Measurements from ENCODE around the gene KCNMA1.

Gene KCNMA1

GRCh38 chr10:77252380-77253146 lies 385.0 kb downstream of the KCNMA1 start:
- no peak for DNase-seq

GRCh38 chr10:77251297-77252013 lies 386.2 kb downstream of the KCNMA1 start:
- no peak for DNase-seq

GRCh38 chr10:77249901-77250459 lies 387.6 kb downstream of the KCNMA1 start:
- no peak for DNase-seq

GRCh38 chr10:77248104-77248790 lies 389.4 kb downstream of the KCNMA1 start:
- no peak for DNase-seq

GRCh38 chr10:77247031-77247990 lies 390.3 kb downstream of the KCNMA1 start:
- no peak for DNase-seq

GRCh38 chr10:77245953-77246352 lies 391.7 kb downstream of the KCNMA1 start:
- DNase-seq, result no peak

GRCh38 chr10:77244746-77245145 lies 392.9 kb downstream of the KCNMA1 start:
- DNase-seq, result no peak

- no peak for DNase-seq
These were observed 393.3 kb downstream of the KCNMA1 start for GRCh38 chr10:77244286-77244685.

GRCh38 chr10:77241350-77241725 lies 396.3 kb downstream of the KCNMA1 start:
- no peak for DNase-seq

GRCh38 chr10:77240706-77241349 lies 396.8 kb downstream of the KCNMA1 start:
- no peak for DNase-seq

GRCh38 chr10:77240041-77240652 lies 397.5 kb downstream of the KCNMA1 start:
- no peak for DNase-seq

GRCh38 chr10:77237120-77237519 lies 400.5 kb downstream of the KCNMA1 start:
- no peak for DNase-seq

- DNase-seq, result no peak
These were observed 400.9 kb downstream of the KCNMA1 start for GRCh38 chr10:77236700-77237099.

GRCh38 chr10:77236029-77236428 lies 401.6 kb downstream of the KCNMA1 start:
- no peak for DNase-seq

- no peak for DNase-seq
These were observed 403.0 kb downstream of the KCNMA1 start for GRCh38 chr10:77234599-77234998.

- DNase-seq, result no peak
These were observed 404.1 kb downstream of the KCNMA1 start for GRCh38 chr10:77233466-77233865.

- no peak for DNase-seq
These were observed 405.6 kb downstream of the KCNMA1 start for GRCh38 chr10:77231884-77232610.

GRCh38 chr10:77231375-77231774 lies 406.2 kb downstream of the KCNMA1 start:
- DNase-seq, result no peak

- DNase-seq, result no peak
These were observed 407.4 kb downstream of the KCNMA1 start for GRCh38 chr10:77230194-77230593.

GRCh38 chr10:77229704-77230103 lies 407.9 kb downstream of the KCNMA1 start:
- DNase-seq, result no peak

GRCh38 chr10:77228559-77228958 lies 409.0 kb downstream of the KCNMA1 start:
- no peak for DNase-seq
